PFSK-1 (cell line): ENCODE measurements around the gene MEI1.

Experiments used
- SIN3A ChIP-seq: IDR thresholded peaks from 2 replicates; pipeline ENCODE4 v1.6.1; 2012; ENCODE audit warnings: mild to moderate bottlenecking, low read length, moderate library complexity, borderline replicate concordance; ENCODE audit not compliant: insufficient read depth
- TF ChIP-seq, protein P1 (sequence below), 2 experiments: IDR thresholded peaks; 2 replicates each; pipeline versions ENCODE4 v1.6.1 to v1.8.0; 2011 to 2012; ENCODE audit warnings: low read depth in 2 of 2, low read length in 2 of 2, control low read depth in 1 of 2, inconsistent platforms in 1 of 2, mild to moderate bottlenecking in 1 of 2, moderate library complexity in 1 of 2; ENCODE audit not compliant: insufficient read depth in 1 of 2

DNA sequence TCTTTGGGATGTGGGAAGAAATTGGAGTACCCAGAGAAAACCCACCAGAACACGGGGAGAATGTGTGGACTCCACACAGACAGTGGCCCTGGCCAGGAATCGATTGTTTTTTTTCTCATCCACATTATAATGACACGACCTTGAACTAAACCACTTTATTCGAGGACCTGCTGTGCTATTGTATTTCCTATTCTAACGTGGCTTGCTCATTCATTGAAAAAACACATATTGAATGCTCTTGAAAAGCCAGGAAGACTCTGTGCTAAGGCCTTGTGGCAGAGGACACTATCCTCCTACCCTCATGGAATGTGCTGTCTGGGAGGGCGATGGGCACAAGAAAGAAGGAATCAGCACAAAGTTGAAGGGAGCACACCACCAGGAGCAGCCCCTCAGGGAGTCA, 124.5 kb downstream of the MEI1 start:
- TF ChIP-seq, protein P1, sequence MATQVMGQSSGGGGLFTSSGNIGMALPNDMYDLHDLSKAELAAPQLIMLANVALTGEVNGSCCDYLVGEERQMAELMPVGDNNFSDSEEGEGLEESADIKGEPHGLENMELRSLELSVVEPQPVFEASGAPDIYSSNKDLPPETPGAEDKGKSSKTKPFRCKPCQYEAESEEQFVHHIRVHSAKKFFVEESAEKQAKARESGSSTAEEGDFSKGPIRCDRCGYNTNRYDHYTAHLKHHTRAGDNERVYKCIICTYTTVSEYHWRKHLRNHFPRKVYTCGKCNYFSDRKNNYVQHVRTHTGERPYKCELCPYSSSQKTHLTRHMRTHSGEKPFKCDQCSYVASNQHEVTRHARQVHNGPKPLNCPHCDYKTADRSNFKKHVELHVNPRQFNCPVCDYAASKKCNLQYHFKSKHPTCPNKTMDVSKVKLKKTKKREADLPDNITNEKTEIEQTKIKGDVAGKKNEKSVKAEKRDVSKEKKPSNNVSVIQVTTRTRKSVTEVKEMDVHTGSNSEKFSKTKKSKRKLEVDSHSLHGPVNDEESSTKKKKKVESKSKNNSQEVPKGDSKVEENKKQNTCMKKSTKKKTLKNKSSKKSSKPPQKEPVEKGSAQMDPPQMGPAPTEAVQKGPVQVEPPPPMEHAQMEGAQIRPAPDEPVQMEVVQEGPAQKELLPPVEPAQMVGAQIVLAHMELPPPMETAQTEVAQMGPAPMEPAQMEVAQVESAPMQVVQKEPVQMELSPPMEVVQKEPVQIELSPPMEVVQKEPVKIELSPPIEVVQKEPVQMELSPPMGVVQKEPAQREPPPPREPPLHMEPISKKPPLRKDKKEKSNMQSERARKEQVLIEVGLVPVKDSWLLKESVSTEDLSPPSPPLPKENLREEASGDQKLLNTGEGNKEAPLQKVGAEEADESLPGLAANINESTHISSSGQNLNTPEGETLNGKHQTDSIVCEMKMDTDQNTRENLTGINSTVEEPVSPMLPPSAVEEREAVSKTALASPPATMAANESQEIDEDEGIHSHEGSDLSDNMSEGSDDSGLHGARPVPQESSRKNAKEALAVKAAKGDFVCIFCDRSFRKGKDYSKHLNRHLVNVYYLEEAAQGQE (IDR thresholded peaks at IDR 0.05; ENCODE audit: insufficient read depth in 1 of 2, low read depth in 2 of 2, low read length in 2 of 2) = no peak
- TF ChIP-seq SIN3A = no peak
